ENCODE data around the gene SLC35F4.
"Not testable (repeated sequence)": the region's sequence is repeated elsewhere in the genome, so short reads cannot be mapped to it uniquely, and the experiment has no call there.

Gene SLC35F4

DNA sequence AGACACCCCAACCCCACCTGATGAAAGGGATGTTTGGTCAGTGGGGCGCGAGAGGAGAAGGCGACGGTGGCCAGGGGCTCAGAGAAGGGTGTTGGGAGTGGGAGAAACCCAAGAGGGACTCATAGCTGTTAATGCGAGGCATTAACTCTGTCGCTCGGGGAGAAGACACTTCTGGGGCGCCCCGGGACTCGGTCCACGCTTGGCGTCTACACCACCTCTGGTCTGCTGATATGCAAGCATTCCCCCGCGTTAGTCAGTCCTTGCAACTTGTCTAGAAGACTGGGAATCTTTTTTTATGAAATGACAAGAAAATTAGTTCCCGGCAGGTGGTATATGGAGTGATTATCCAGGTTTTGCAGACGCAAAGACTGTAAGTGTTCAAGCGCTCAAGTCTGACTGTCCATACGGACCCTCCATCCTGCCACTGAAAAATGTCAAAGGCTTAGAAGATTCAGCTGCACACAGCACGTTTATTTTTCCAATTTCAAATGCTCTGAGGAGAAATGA is 360 bp upstream of the SLC35F4 start:
- Mint-ChIP-seq H3K27me3 (ENCODE audit: low read depth) (peaks cover 23% of the 10 kb centered on the region), H3K36me3 (ENCODE audit: low read depth) (no peaks in the 10 kb centered on the region), H3K9me3 (no peaks in the 10 kb centered on the region), H3K4me3 (no peak overlapping the region), H3K4me1 (ENCODE audit: low read depth) (no peaks in the 10 kb centered on the region), H3K27ac (no peak overlapping the region)

DNA sequence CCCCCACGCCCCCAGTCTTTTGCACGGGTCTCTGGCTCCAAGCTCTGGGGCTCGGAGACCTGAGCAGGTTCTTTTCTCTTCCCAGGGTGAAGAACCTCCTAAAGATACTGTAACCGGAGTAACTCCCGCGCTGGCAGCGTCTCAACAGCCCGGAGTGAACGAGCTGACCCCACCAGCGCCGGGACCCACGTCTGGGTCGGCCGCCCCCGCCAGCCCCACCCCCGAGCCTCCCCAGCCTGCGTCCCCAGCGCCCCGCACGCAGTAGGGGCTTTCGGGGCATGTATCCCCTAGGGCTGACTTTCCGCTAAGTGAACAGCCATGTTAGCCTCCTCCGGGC is 858 bp downstream of the SLC35F4 start:
- Mint-ChIP-seq H3K27ac (no peak overlapping the region), H3K27me3 (ENCODE audit: low read depth) (peaks cover 23% of the 10 kb centered on the region), H3K4me3 (no peak overlapping the region), H3K9me3 (no peaks in the 10 kb centered on the region), H3K36me3 (ENCODE audit: low read depth) (no peaks in the 10 kb centered on the region), H3K4me1 (ENCODE audit: low read depth) (no peaks in the 10 kb centered on the region)

DNA sequence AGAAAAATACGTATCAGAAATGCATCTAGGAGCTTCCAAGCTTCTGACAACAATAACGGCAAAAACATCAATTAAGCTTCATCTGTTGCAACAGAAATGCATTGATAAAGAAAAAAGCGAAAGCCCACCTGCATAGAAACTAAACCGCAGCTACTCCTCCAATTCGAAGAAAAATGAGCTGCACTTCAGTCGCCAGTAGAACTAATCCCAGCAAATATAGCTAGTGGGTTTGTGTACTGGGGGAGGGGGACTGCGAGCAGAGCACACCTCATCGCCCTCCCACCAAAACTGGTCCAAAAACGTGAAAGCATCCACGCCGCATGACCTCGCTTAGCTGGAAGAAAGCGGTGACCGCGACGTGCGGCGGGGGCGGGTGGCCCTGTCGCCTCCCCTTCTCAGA is 1.2 kb downstream of the SLC35F4 start:
- no peaks in the 10 kb centered on the region for H3K4me1 Mint-ChIP-seq (ENCODE audit: low read depth)
- no peak overlapping the region for H3K4me3 Mint-ChIP-seq
- peaks cover 23% of the 10 kb centered on the region for H3K27me3 Mint-ChIP-seq (ENCODE audit: low read depth)
- no peak overlapping the region for H3K27ac Mint-ChIP-seq
- H3K36me3 Mint-ChIP-seq (ENCODE audit: low read depth), result no peaks in the 10 kb centered on the region
- no peaks in the 10 kb centered on the region for H3K9me3 Mint-ChIP-seq

- H3K4me3 Mint-ChIP-seq, result no peak overlapping the region
- no peak overlapping the region for H3K27ac Mint-ChIP-seq
- H3K36me3 Mint-ChIP-seq (ENCODE audit: low read depth), result no peaks in the 10 kb centered on the region
- no peaks in the 10 kb centered on the region for H3K4me1 Mint-ChIP-seq (ENCODE audit: low read depth)
- no peaks in the 10 kb centered on the region for H3K9me3 Mint-ChIP-seq
- H3K27me3 Mint-ChIP-seq (ENCODE audit: low read depth), result peaks cover 23% of the 10 kb centered on the region
Measured at GRCh38 chr14:57863471-57863870, 2.4 kb downstream of the SLC35F4 start.

DNA sequence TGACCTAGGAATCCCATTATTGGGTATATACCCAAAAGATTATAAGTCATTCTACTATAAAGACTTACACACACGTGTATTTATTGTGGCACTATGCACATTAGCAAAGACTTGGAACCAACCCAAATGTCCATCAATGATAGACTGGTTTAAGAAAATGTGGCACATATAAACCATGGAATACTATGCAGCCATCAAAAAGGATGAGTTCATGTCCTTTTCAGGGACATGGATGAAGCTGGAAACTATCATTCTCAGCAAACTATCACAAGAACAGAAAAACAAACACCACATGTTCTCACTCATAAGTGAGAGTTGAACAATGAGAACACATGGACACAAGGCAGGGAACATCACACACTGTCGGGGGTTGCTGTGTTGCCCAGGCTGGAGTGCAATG is 10.2 kb downstream of the SLC35F4 start:
- H3K27me3 Mint-ChIP-seq (ENCODE audit: low read depth); H3K27ac Mint-ChIP-seq; H3K4me3 Mint-ChIP-seq; H3K9me3 Mint-ChIP-seq; H3K36me3 Mint-ChIP-seq (ENCODE audit: low read depth); H3K4me1 Mint-ChIP-seq (ENCODE audit: low read depth): not testable (repeated sequence)

GRCh38 chr14:57854571-57854970 is 11.3 kb downstream of the SLC35F4 start:
- no peaks in the 10 kb centered on the region for H3K27me3 Mint-ChIP-seq (ENCODE audit: low read depth)
- no peak overlapping the region for H3K4me3 Mint-ChIP-seq
- no peaks in the 10 kb centered on the region for H3K4me1 Mint-ChIP-seq (ENCODE audit: low read depth)
- no peaks in the 10 kb centered on the region for H3K36me3 Mint-ChIP-seq (ENCODE audit: low read depth)
- no peak overlapping the region for H3K27ac Mint-ChIP-seq
- peaks cover 6% of the 10 kb centered on the region for H3K9me3 Mint-ChIP-seq

- Mint-ChIP-seq H3K9me3 (peaks cover 6% of the 10 kb centered on the region), H3K4me3 (no peak overlapping the region), H3K4me1 (ENCODE audit: low read depth) (no peaks in the 10 kb centered on the region), H3K27ac (no peak overlapping the region), H3K36me3 (ENCODE audit: low read depth) (no peaks in the 10 kb centered on the region), H3K27me3 (ENCODE audit: low read depth) (no peaks in the 10 kb centered on the region)
Measured at GRCh38 chr14:57851354-57851753, 14.5 kb downstream of the SLC35F4 start.

DNA sequence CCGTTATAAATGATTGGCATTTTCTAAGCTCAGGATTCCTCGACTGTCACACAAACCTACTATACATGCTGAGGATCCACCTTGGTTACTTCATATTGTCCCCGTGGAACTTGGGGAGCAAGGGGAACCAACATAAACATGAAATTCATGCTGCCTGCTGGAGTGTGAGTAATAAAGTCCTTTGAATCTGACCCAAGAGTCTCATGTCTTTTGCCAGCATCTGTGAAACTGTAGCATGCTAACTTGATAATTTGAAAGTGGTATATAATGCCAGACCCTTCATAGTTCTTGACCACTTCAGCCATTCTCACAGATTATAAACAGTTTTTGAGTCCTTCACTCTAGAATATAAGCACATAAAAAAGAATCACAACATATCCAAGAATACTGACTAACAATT is 17.1 kb downstream of the SLC35F4 start:
- no peak overlapping the region for H3K27ac Mint-ChIP-seq
- H3K27me3 Mint-ChIP-seq (ENCODE audit: low read depth), result no peaks in the 10 kb centered on the region
- no peaks in the 10 kb centered on the region for H3K4me1 Mint-ChIP-seq (ENCODE audit: low read depth)
- no peaks in the 10 kb centered on the region for H3K9me3 Mint-ChIP-seq
- no peak overlapping the region for H3K4me3 Mint-ChIP-seq
- no peaks in the 10 kb centered on the region for H3K36me3 Mint-ChIP-seq (ENCODE audit: low read depth)

DNA sequence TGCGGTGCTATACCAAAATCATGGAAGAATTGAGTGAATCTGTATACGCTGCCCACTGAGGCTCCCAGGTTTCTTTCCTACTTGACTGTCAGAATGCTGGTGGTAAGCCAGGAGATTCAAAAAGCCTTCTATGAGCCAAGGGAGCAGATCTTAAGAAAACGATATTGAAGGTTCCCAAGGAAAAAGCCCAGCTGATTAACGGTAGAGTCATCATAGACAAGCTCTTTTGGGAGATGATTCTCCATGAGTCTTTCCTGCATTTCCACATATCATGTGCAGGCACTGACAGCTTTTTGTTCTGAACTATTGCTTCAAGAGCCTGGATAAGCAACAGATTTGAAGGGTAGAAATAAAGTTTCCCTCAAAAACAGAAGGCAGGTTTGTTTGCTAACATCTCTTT is 17.5 kb downstream of the SLC35F4 start:
- no peaks in the 10 kb centered on the region for H3K27me3 Mint-ChIP-seq (ENCODE audit: low read depth)
- no peak overlapping the region for H3K4me3 Mint-ChIP-seq
- H3K4me1 Mint-ChIP-seq (ENCODE audit: low read depth), result no peaks in the 10 kb centered on the region
- H3K9me3 Mint-ChIP-seq, result no peaks in the 10 kb centered on the region
- H3K36me3 Mint-ChIP-seq (ENCODE audit: low read depth), result no peaks in the 10 kb centered on the region
- no peak overlapping the region for H3K27ac Mint-ChIP-seq

DNA sequence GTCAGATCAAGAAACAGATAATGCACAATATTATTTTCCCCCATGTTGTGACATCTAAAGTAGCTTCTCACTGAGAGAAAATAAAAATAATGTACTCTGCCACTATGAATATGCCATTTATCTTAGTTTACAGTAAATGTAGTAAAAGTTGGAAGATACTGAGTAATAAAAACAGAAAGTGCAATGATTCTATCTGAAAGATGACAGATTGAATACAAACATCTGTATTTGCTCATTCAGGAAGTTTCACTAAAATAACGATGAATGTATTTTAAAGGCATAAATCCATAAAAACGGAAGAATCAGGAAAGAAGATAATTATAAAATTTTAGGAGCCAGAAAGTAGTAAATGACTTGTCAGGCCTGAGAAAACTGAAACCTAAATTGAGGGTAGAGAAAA is 18.2 kb downstream of the SLC35F4 start:
- no peaks in the 10 kb centered on the region for H3K4me1 Mint-ChIP-seq (ENCODE audit: low read depth)
- no peaks in the 10 kb centered on the region for H3K9me3 Mint-ChIP-seq
- no peaks in the 10 kb centered on the region for H3K27me3 Mint-ChIP-seq (ENCODE audit: low read depth)
- no peak overlapping the region for H3K4me3 Mint-ChIP-seq
- H3K27ac Mint-ChIP-seq, result no peak overlapping the region
- no peaks in the 10 kb centered on the region for H3K36me3 Mint-ChIP-seq (ENCODE audit: low read depth)

- no peaks in the 10 kb centered on the region for H3K9me3 Mint-ChIP-seq
- no peak overlapping the region for H3K27ac Mint-ChIP-seq
- H3K36me3 Mint-ChIP-seq (ENCODE audit: low read depth), result no peaks in the 10 kb centered on the region
- no peak overlapping the region for H3K4me3 Mint-ChIP-seq
- H3K27me3 Mint-ChIP-seq (ENCODE audit: low read depth), result no peaks in the 10 kb centered on the region
- no peaks in the 10 kb centered on the region for H3K4me1 Mint-ChIP-seq (ENCODE audit: low read depth)
Measured at GRCh38 chr14:57847096-57847495, 18.8 kb downstream of the SLC35F4 start.

DNA sequence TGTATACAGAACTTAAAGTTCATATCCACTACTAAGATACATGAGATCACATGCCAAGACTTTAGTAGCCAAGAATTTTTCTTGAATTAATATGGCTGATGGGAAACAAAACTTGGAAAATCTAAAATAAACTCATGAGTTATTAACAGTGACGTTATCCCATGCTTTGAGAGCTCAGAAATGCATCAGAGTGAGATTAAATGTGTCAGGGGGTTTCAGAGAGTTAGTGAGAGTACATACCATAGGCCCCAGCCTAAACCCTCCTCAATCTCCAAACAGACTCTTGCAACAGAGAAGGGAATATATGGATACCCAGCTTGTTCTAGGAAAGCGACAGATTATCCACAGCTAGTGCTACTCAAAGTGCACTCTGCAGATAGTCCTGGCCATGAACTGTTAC is 19.3 kb downstream of the SLC35F4 start:
- H3K4me3 Mint-ChIP-seq, result no peak overlapping the region
- no peaks in the 10 kb centered on the region for H3K27me3 Mint-ChIP-seq (ENCODE audit: low read depth)
- no peaks in the 10 kb centered on the region for H3K4me1 Mint-ChIP-seq (ENCODE audit: low read depth)
- no peak overlapping the region for H3K27ac Mint-ChIP-seq
- H3K36me3 Mint-ChIP-seq (ENCODE audit: low read depth), result no peaks in the 10 kb centered on the region
- no peaks in the 10 kb centered on the region for H3K9me3 Mint-ChIP-seq

GRCh38 chr14:57845802-57846531 is 19.9 kb downstream of the SLC35F4 start:
- Mint-ChIP-seq H3K36me3 (ENCODE audit: low read depth) (no peaks in the 10 kb centered on the region), H3K4me3 (no peak overlapping the region), H3K27me3 (ENCODE audit: low read depth) (no peaks in the 10 kb centered on the region), H3K27ac (no peak overlapping the region), H3K9me3 (no peaks in the 10 kb centered on the region), H3K4me1 (ENCODE audit: low read depth) (no peaks in the 10 kb centered on the region)

GRCh38 chr14:57845316-57845715 is 20.6 kb downstream of the SLC35F4 start:
- Mint-ChIP-seq H3K4me1 (ENCODE audit: low read depth) (no peaks in the 10 kb centered on the region), H3K36me3 (ENCODE audit: low read depth) (no peaks in the 10 kb centered on the region), H3K9me3 (no peaks in the 10 kb centered on the region), H3K4me3 (no peak overlapping the region), H3K27me3 (ENCODE audit: low read depth) (no peaks in the 10 kb centered on the region), H3K27ac (no peak overlapping the region)

- H3K27ac Mint-ChIP-seq, result no peak overlapping the region
Measured at GRCh38 chr14:57837267-57837666, 28.6 kb downstream of the SLC35F4 start.

DNA sequence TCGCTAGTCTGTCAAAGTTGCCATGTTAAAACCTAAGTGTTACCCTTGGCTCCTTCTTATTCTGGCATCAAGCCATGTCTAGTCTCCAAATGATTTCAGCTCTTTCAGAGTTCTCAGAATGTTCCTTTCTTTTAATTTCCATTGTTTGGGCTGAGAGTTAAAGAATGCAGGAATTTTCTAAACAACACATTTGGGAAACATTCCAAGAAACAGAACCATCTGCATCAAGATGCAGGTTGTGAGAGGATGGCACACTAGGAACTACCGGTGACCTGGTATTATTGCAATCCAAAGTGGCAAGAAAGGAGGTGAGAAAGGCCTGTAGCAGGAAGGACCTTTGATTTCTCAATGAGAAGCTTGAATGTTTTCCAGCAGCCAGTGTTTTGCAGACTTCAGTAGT is 30.1 kb downstream of the SLC35F4 start:
- no peaks in the 10 kb centered on the region for H3K4me1 Mint-ChIP-seq (ENCODE audit: low read depth)
- H3K9me3 Mint-ChIP-seq, result no peaks in the 10 kb centered on the region

More at GRCh38 chr14:57837267-57837666, 28.6 kb downstream of the SLC35F4 start:
- Mint-ChIP-seq H3K27me3 (ENCODE audit: low read depth) (peaks cover 4% of the 10 kb centered on the region), H3K4me1 (ENCODE audit: low read depth) (no peaks in the 10 kb centered on the region), H3K4me3 (no peak overlapping the region), H3K9me3 (no peaks in the 10 kb centered on the region), H3K36me3 (ENCODE audit: low read depth) (no peaks in the 10 kb centered on the region)

More for the DNA sequence above, 30.1 kb downstream of the SLC35F4 start:
- Mint-ChIP-seq H3K4me3 (no peak overlapping the region), H3K27ac (no peak overlapping the region), H3K36me3 (ENCODE audit: low read depth) (no peaks in the 10 kb centered on the region), H3K27me3 (ENCODE audit: low read depth) (peaks cover 9% of the 10 kb centered on the region)
